Activated naive CD8-positive, alpha-beta T cell (primary cell): ENCODE data around the gene TBL1X.
"Not testable (repeated sequence)": the region's sequence is repeated elsewhere in the genome, so short reads cannot be mapped to it uniquely, and the experiment has no call there.

Source experiments
- H3K27ac Mint-ChIP-seq: one replicate; pipeline ENCODE4 v1.8.0; 2021; ENCODE audit warnings: mixed read lengths
- H3K27me3 Mint-ChIP-seq: one replicate; pipeline ENCODE4 v1.8.0; 2021; ENCODE audit warnings: mixed read lengths
- H3K36me3 Mint-ChIP-seq: one replicate; pipeline ENCODE4 v1.8.0; 2021; ENCODE audit warnings: mixed read lengths
- H3K4me1 Mint-ChIP-seq: one replicate; pipeline ENCODE4 v1.8.0; 2021; ENCODE audit warnings: low read depth, mixed read lengths
- H3K4me3 Mint-ChIP-seq: one replicate; pipeline ENCODE4 v1.8.0; 2021; ENCODE audit warnings: mild to moderate bottlenecking, mixed read lengths
- H3K9me3 Mint-ChIP-seq: one replicate; pipeline ENCODE4 v1.8.0; 2021; ENCODE audit warnings: low read depth, mixed read lengths

TBL1X gene

GRCh38 chrX:9464435-9465371 lies at the start of gene TBL1X:
TBL1X (plus strand) TSS chrX:9465058; CDS start chrX:9653587, 188,529 bp downstream.
- H3K27ac Mint-ChIP-seq: peak within 1 kb of the TSS; percentile 85
- no peaks in the 10 kb centered on the region for H3K9me3 Mint-ChIP-seq
- H3K36me3 Mint-ChIP-seq: peaks cover 2% of the 10 kb centered on the region
- H3K4me3 Mint-ChIP-seq: peak within 1 kb of the TSS; percentile 72
- H3K27me3 Mint-ChIP-seq: no peaks in the 10 kb centered on the region
- peaks cover 45% of the 10 kb centered on the region for H3K4me1 Mint-ChIP-seq

- Mint-ChIP-seq H3K4me3 (no peak overlapping the region), H3K9me3 (no peaks in the 10 kb centered on the region), H3K4me1 (peaks cover 9% of the 10 kb centered on the region), H3K27ac (no peak overlapping the region), H3K27me3 (no peaks in the 10 kb centered on the region), H3K36me3 (no peaks in the 10 kb centered on the region)
Observed at GRCh38 chrX:9416562-9417348, 48.1 kb upstream of the TBL1X start.

GRCh38 chrX:9418262-9418661 lies 46.6 kb upstream of the TBL1X start:
- Mint-ChIP-seq H3K36me3 (no peaks in the 10 kb centered on the region), H3K27ac (no peak overlapping the region), H3K9me3 (no peaks in the 10 kb centered on the region), H3K4me3 (no peak overlapping the region), H3K4me1 (peaks cover 9% of the 10 kb centered on the region), H3K27me3 (no peaks in the 10 kb centered on the region)

- no peak overlapping the region for H3K4me3 Mint-ChIP-seq
- H3K27me3 Mint-ChIP-seq: no peaks in the 10 kb centered on the region
- peaks cover 9% of the 10 kb centered on the region for H3K4me1 Mint-ChIP-seq
- no peak overlapping the region for H3K27ac Mint-ChIP-seq
- no peaks in the 10 kb centered on the region for H3K36me3 Mint-ChIP-seq
- no peaks in the 10 kb centered on the region for H3K9me3 Mint-ChIP-seq
Observed at GRCh38 chrX:9420275-9421265, 44.3 kb upstream of the TBL1X start.

- H3K4me3 Mint-ChIP-seq: no peak overlapping the region
- no peaks in the 10 kb centered on the region for H3K27me3 Mint-ChIP-seq
- H3K27ac Mint-ChIP-seq: no peak overlapping the region
- H3K9me3 Mint-ChIP-seq: no peaks in the 10 kb centered on the region
- no peaks in the 10 kb centered on the region for H3K4me1 Mint-ChIP-seq
- H3K36me3 Mint-ChIP-seq: no peaks in the 10 kb centered on the region
Observed at GRCh38 chrX:9429767-9430166, 35.1 kb upstream of the TBL1X start.

- no peaks in the 10 kb centered on the region for H3K36me3 Mint-ChIP-seq
Observed at GRCh38 chrX:9430346-9430921, 34.4 kb upstream of the TBL1X start.

GRCh38 chrX:9431281-9431680 lies 33.6 kb upstream of the TBL1X start:
- no peaks in the 10 kb centered on the region for H3K36me3 Mint-ChIP-seq
- H3K9me3 Mint-ChIP-seq: no peaks in the 10 kb centered on the region
- H3K4me1 Mint-ChIP-seq: no peaks in the 10 kb centered on the region
- no peaks in the 10 kb centered on the region for H3K27me3 Mint-ChIP-seq
- no peak overlapping the region for H3K27ac Mint-ChIP-seq
- no peak overlapping the region for H3K4me3 Mint-ChIP-seq

More at GRCh38 chrX:9430346-9430921, 34.4 kb upstream of the TBL1X start:
- H3K27me3 Mint-ChIP-seq: no peaks in the 10 kb centered on the region
- no peak overlapping the region for H3K4me3 Mint-ChIP-seq
- no peak overlapping the region for H3K27ac Mint-ChIP-seq
- no peaks in the 10 kb centered on the region for H3K9me3 Mint-ChIP-seq
- H3K4me1 Mint-ChIP-seq: no peaks in the 10 kb centered on the region

- H3K4me3 Mint-ChIP-seq: no peak overlapping the region
- H3K9me3 Mint-ChIP-seq: no peaks in the 10 kb centered on the region
- no peaks in the 10 kb centered on the region for H3K36me3 Mint-ChIP-seq
- no peaks in the 10 kb centered on the region for H3K4me1 Mint-ChIP-seq
- H3K27me3 Mint-ChIP-seq: no peaks in the 10 kb centered on the region
- no peak overlapping the region for H3K27ac Mint-ChIP-seq
Observed at GRCh38 chrX:9433596-9433995, 31.3 kb upstream of the TBL1X start.

GRCh38 chrX:9434051-9434550 lies 30.8 kb upstream of the TBL1X start:
- H3K27ac Mint-ChIP-seq: no peak overlapping the region
- H3K4me3 Mint-ChIP-seq: no peak overlapping the region
- H3K36me3 Mint-ChIP-seq: no peaks in the 10 kb centered on the region
- no peaks in the 10 kb centered on the region for H3K4me1 Mint-ChIP-seq
- H3K27me3 Mint-ChIP-seq: no peaks in the 10 kb centered on the region
- H3K9me3 Mint-ChIP-seq: no peaks in the 10 kb centered on the region

GRCh38 chrX:9435086-9435485 lies 29.8 kb upstream of the TBL1X start:
- not testable (repeated sequence) for H3K4me3 Mint-ChIP-seq, H3K4me1 Mint-ChIP-seq, H3K27ac Mint-ChIP-seq, H3K9me3 Mint-ChIP-seq, H3K27me3 Mint-ChIP-seq, H3K36me3 Mint-ChIP-seq

GRCh38 chrX:9436812-9437211 lies 28.0 kb upstream of the TBL1X start:
- no peak overlapping the region for H3K27ac Mint-ChIP-seq
- no peaks in the 10 kb centered on the region for H3K27me3 Mint-ChIP-seq
- H3K9me3 Mint-ChIP-seq: no peaks in the 10 kb centered on the region
- no peaks in the 10 kb centered on the region for H3K36me3 Mint-ChIP-seq
- peaks cover 10% of the 10 kb centered on the region for H3K4me1 Mint-ChIP-seq
- H3K4me3 Mint-ChIP-seq: no peak overlapping the region

GRCh38 chrX:9438933-9439494 lies 25.8 kb upstream of the TBL1X start:
- no peaks in the 10 kb centered on the region for H3K27me3 Mint-ChIP-seq
- H3K9me3 Mint-ChIP-seq: no peaks in the 10 kb centered on the region
- H3K27ac Mint-ChIP-seq: no peak overlapping the region
- H3K36me3 Mint-ChIP-seq: no peaks in the 10 kb centered on the region
- H3K4me3 Mint-ChIP-seq: no peak overlapping the region
- H3K4me1 Mint-ChIP-seq: peaks cover 10% of the 10 kb centered on the region

- Mint-ChIP-seq H3K36me3 (no peaks in the 10 kb centered on the region), H3K9me3 (no peaks in the 10 kb centered on the region), H3K4me3 (peak overlapping the region; percentile 10), H3K27ac (peak overlapping the region; percentile 30), H3K4me1 (peaks cover 10% of the 10 kb centered on the region), H3K27me3 (no peaks in the 10 kb centered on the region)
Observed at GRCh38 chrX:9440116-9440844, 24.6 kb upstream of the TBL1X start.
